Caco-2 (cell line): ENCODE results near the gene ACSL1. TPM values are rescaled to one million over a fixed set of nuclear protein-coding genes. Genes with fewer than 3 reads are reported as not detected.

Experiments used
- BruUV-seq: library from RNA; stranded (reverse); fragments of 400-500 nt; replicated peaks from 2 replicates; lab custom pipeline; 2021; lab: Mats Ljungman, UMichigan
- CTCF ChIA-PET: fragments of 300-600 bp; sonication (Branson Sonifier 250); formaldehyde crosslinking; loops from one replicate; lab custom pipeline; 2022; ENCODE audit warnings: antibody characterized with exemption; lab: Charles Lee
- POLR2A ChIA-PET: fragments of 300-600 bp; sonication (Branson Sonifier 250); formaldehyde crosslinking; loops from one replicate; lab custom pipeline; 2022; ENCODE audit warnings: antibody characterized with exemption; lab: Charles Lee
- DNase-seq, 2 experiments: peaks; one replicate each; pipeline versions ENCODE4 v3.0.0 to v3.0.0-alpha.2; 2020 to 2022
- H3K27me3 ChIP-seq: replicated peaks from 2 replicates; pipeline ENCODE4 v1.6.0; 2011; ENCODE audit warnings: low read length; ENCODE audit not compliant: control insufficient read depth, insufficient read depth
- H3K36me3 ChIP-seq: 2 replicates; pipeline ENCODE4 v1.5.1; 2011; ENCODE audit warnings: low read length; ENCODE audit not compliant: control insufficient read depth, insufficient read depth
- H3K4me1 ChIP-seq: fragments of 250-450 bp; sonication (Bioruptor Pico); 2 replicates; pipeline ENCODE4 v1.5.1; 2020; ENCODE audit warnings: mild to moderate bottlenecking
- H3K4me3 ChIP-seq: 2 replicates; pipeline ENCODE4 v1.5.1; 2011; ENCODE audit warnings: low read depth, mild to moderate bottlenecking, control low read depth, low read length
- H3K9me3 ChIP-seq: fragments of 250-450 bp; sonication (Bioruptor Pico); 2 replicates; pipeline ENCODE4 v1.5.1; 2020; ENCODE audit warnings: mild to moderate bottlenecking, moderate library complexity
- H3K27ac Mint-ChIP-seq: one replicate; pipeline ENCODE4 v1.8.0; 2022; ENCODE audit warnings: mixed read lengths; ENCODE audit not compliant: unreplicated experiment
- H3K27me3 Mint-ChIP-seq: one replicate; pipeline ENCODE4 v1.8.0; 2022; ENCODE audit warnings: mixed read lengths; ENCODE audit not compliant: insufficient read depth, unreplicated experiment
- H3K36me3 Mint-ChIP-seq: one replicate; pipeline ENCODE4 v1.8.0; 2022; ENCODE audit warnings: mild to moderate bottlenecking, mixed read lengths; ENCODE audit not compliant: insufficient read depth, unreplicated experiment
- H3K4me1 Mint-ChIP-seq: one replicate; pipeline ENCODE4 v1.8.0; 2022; ENCODE audit warnings: low read depth, mixed read lengths; ENCODE audit not compliant: unreplicated experiment
- H3K4me3 Mint-ChIP-seq: one replicate; pipeline ENCODE4 v1.8.0; 2022; ENCODE audit warnings: mild to moderate bottlenecking, moderate library complexity, mixed read lengths; ENCODE audit not compliant: unreplicated experiment
- H3K9me3 Mint-ChIP-seq: one replicate; pipeline ENCODE4 v1.8.0; 2022; ENCODE audit warnings: mixed read lengths; ENCODE audit not compliant: unreplicated experiment
- intact Hi-C: fragments of 100-400 bp; cut with micrococcal nuclease; formaldehyde crosslinking; loops from one replicate; pipeline ENCODE4 v1.10.0; 2022; ENCODE audit not compliant: unreplicated experiment
- total RNA-seq: library from RNA; stranded (reverse); gene quantifications from 2 replicates; pipeline ENCODE4 v1.2.3, GENCODE V29; 2022
- TF ChIP-seq, protein P1 (sequence below), 2 experiments: fragments of 200-600 bp in 1 of 2; IDR thresholded peaks; 1 replicate in 1 of 2; 2 replicates in 1 of 2; pipeline versions ENCODE4 v1.5.1 to v1.8.0; 2011 to 2022; ENCODE audit warnings: antibody characterized with exemption in 1 of 2, control low read depth in 1 of 2, inconsistent platforms in 1 of 2, low read depth in 1 of 2, low read length in 1 of 2, mild to moderate bottlenecking in 1 of 2, moderate library complexity in 1 of 2; ENCODE audit not compliant: insufficient read depth in 1 of 2, severe bottlenecking in 1 of 2, unreplicated experiment in 1 of 2

Gene ACSL1
- total RNA-seq, 1 experiment from 2014 or later, result 100 TPM

DNA sequence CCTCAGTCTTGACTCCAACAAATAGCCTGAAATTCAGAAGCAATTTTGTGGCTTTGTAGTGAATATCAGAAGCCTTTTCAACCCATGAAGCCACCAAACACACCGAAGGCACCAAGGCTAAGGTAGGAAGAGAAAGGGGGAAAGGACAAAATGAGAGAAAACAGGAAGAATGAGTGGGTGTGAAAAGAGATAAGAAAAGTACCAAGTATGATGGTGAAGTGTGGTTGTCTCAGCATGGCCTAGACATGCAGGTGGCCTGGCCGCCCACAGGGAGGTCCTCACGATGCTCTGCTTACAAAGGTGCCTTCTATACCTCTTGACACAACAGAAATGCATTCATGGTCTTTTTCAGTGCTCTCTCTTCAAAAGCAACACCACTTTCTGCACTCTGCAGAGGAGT is 34.9 kb downstream of the ACSL1 start:
- no peak overlapping the region for H3K4me3 ChIP-seq
- no TSS peak for BruUV-seq
- ChIA-PET POLR2A (no interaction called here), CTCF (no interaction called here)
- intact Hi-C loops, result no loop called here
- Mint-ChIP-seq H3K36me3 (peaks cover 30% of the 10 kb centered on the region), H3K9me3 (no peaks in the 10 kb centered on the region), H3K4me1 (no peaks in the 10 kb centered on the region), H3K27ac (peak overlapping the region; percentile 36), H3K4me3 (no peak overlapping the region), H3K27me3 (no peaks in the 10 kb centered on the region)
- TF ChIP-seq, protein P1, sequence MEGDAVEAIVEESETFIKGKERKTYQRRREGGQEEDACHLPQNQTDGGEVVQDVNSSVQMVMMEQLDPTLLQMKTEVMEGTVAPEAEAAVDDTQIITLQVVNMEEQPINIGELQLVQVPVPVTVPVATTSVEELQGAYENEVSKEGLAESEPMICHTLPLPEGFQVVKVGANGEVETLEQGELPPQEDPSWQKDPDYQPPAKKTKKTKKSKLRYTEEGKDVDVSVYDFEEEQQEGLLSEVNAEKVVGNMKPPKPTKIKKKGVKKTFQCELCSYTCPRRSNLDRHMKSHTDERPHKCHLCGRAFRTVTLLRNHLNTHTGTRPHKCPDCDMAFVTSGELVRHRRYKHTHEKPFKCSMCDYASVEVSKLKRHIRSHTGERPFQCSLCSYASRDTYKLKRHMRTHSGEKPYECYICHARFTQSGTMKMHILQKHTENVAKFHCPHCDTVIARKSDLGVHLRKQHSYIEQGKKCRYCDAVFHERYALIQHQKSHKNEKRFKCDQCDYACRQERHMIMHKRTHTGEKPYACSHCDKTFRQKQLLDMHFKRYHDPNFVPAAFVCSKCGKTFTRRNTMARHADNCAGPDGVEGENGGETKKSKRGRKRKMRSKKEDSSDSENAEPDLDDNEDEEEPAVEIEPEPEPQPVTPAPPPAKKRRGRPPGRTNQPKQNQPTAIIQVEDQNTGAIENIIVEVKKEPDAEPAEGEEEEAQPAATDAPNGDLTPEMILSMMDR (IDR thresholded peaks at IDR 0.05; ENCODE audit: insufficient read depth in 1 of 2, low read depth in 1 of 2, low read length in 1 of 2, severe bottlenecking in 1 of 2, unreplicated experiment in 1 of 2), result no peak
- DNase-seq, result no peak
- H3K27me3 ChIP-seq, result no peaks in the 10 kb centered on the region
- H3K36me3 ChIP-seq, result no peaks in the 10 kb centered on the region
- no peaks in the 10 kb centered on the region for H3K9me3 ChIP-seq
- H3K4me1 ChIP-seq, result no peaks in the 10 kb centered on the region

DNA sequence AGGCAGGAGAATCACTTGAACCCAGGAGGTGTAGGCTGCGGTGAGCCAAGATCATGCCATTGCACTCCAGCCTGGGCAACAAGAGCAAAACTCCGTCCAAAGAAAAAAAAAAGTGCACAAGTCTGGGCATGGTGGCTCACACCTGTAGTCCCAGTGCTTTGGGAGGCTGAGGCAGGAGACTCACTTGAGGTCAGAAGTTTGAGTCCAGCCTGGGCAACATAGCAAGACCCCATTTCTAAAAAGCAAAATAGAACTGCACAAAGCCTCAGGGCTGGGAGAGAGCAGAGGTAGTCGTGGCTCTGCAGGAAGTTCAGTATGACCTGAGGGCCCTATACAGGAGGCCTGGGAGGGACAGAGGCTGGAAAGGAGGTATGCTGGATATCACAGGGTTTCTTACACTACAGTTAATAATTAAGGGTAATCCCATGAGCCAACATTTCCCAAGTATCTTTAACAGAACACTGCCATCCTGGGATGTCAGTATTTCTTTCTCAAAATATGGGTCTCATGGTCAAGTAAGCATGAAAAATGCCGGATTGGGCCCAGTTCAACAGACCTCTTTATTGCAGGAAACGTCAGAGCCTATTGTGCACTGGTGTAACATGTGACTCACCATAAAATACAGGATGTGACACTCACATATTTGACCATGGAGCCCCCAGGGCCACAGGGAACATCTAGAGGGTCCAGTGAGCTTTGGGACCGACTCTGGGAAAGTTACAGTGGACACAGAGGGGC is 37.8 kb downstream of the ACSL1 start:
- Mint-ChIP-seq H3K36me3 (peaks cover 24% of the 10 kb centered on the region), H3K27me3 (no peaks in the 10 kb centered on the region), H3K9me3 (no peaks in the 10 kb centered on the region), H3K4me1 (no peaks in the 10 kb centered on the region), H3K4me3 (no peak overlapping the region), H3K27ac (no peak overlapping the region)
- no TSS peak for BruUV-seq
- Histone ChIP-seq H3K4me3 (no peak overlapping the region), H3K27me3 (no peaks in the 10 kb centered on the region), H3K36me3 (no peaks in the 10 kb centered on the region), H3K4me1 (no peaks in the 10 kb centered on the region), H3K9me3 (no peaks in the 10 kb centered on the region)
- no peak for DNase-seq
- CTCF ChIA-PET, result no interaction called here
- intact Hi-C loops, result no loop called here
- TF ChIP-seq, protein P1 (IDR thresholded peaks at IDR 0.05; ENCODE audit: insufficient read depth in 1 of 2, low read depth in 1 of 2, low read length in 1 of 2, severe bottlenecking in 1 of 2, unreplicated experiment in 1 of 2), result no peak
- POLR2A ChIA-PET, result no interaction called here

DNA sequence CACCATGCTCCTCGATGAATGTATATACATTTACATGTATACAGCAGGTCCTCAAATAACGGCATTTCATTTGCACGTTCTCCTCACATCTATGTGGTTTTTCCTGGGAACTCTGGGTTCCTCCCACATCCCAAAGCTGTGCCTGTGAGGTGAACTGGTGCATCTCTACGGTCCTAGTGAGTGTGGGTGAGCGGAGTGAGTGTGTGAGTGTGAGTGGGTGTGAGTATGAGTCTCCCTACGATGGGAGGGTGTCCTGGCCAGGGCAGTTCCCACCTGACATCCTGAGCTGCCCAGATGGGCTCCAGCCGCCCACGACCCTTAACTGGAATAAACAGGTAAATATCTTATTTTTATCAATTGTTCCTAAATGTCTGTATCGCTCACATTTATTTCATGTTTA is 40.0 kb downstream of the ACSL1 start:
- H3K9me3 ChIP-seq, result no peaks in the 10 kb centered on the region
- no peaks in the 10 kb centered on the region for H3K4me1 Mint-ChIP-seq
- no peaks in the 10 kb centered on the region for H3K9me3 Mint-ChIP-seq
- H3K4me1 ChIP-seq, result no peaks in the 10 kb centered on the region
- H3K27me3 Mint-ChIP-seq, result no peaks in the 10 kb centered on the region
- H3K36me3 Mint-ChIP-seq, result peaks cover 32% of the 10 kb centered on the region
- DNase-seq, result no peak
- no peak overlapping the region for H3K4me3 Mint-ChIP-seq
- H3K27me3 ChIP-seq, result no peaks in the 10 kb centered on the region
- intact Hi-C loops, result no loop called here
- TF ChIP-seq, protein P1 (IDR thresholded peaks at IDR 0.05; ENCODE audit: insufficient read depth in 1 of 2, low read depth in 1 of 2, low read length in 1 of 2, severe bottlenecking in 1 of 2, unreplicated experiment in 1 of 2), result no peak
- H3K36me3 ChIP-seq, result no peaks in the 10 kb centered on the region
- no peak overlapping the region for H3K4me3 ChIP-seq
- CTCF ChIA-PET, result no interaction called here
- BruUV-seq, result no TSS peak
- H3K27ac Mint-ChIP-seq, result no peak overlapping the region
- POLR2A ChIA-PET, result no interaction called here
